Sigmoid colon (tissue), 4 donors: ENCODE measurements around the gene NT5DC3.

ENCODE experiments used
- POLR2A ChIP-seq, 2 donors: fragments of 450-650 bp; IDR thresholded peaks; one replicate each; pipeline ENCODE4 v1.6.1; 2016; ENCODE audit warnings: antibody characterized with exemption in 2 of 2, mild to moderate bottlenecking in 2 of 2, moderate library complexity in 2 of 2
- POLR2AphosphoS5 ChIP-seq, 4 donors: sonication (generic); formaldehyde crosslinking; IDR thresholded peaks; one replicate each; pipeline ENCODE4 v1.6.1; 2017; ENCODE audit warnings: antibody characterized with exemption in 4 of 4
- TF ChIP-seq, protein P1 (sequence below), 4 experiments: fragments of 450-650 bp in 3 of 4; fragments of 200-600 bp in 1 of 4; IDR thresholded peaks; one replicate each; pipeline ENCODE4 v1.5.1; 2016 to 2019; ENCODE audit warnings: antibody characterized with exemption in 4 of 4, mild to moderate bottlenecking in 3 of 4, moderate library complexity in 2 of 4

DNA sequence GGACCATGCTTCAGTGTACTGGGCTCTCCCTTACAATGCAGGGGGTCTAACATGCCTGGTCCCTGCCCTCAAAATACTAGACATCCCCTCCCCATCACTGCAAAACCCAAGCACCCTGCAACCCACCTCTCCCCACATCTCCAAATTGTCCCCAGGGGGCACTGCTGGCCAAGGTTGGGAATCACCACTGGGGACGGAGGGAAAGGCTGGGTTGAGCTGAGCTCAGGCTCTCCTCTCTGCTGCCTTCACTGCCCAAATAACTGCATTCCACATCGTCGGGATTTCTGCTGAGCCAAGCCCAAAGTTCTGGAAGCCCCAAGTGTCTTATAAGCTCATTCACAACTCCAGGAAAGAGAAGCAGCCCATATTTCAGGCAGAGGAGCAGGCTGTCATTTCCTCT, 69.6 kb downstream of the NT5DC3 start:
- TF ChIP-seq, protein P1, sequence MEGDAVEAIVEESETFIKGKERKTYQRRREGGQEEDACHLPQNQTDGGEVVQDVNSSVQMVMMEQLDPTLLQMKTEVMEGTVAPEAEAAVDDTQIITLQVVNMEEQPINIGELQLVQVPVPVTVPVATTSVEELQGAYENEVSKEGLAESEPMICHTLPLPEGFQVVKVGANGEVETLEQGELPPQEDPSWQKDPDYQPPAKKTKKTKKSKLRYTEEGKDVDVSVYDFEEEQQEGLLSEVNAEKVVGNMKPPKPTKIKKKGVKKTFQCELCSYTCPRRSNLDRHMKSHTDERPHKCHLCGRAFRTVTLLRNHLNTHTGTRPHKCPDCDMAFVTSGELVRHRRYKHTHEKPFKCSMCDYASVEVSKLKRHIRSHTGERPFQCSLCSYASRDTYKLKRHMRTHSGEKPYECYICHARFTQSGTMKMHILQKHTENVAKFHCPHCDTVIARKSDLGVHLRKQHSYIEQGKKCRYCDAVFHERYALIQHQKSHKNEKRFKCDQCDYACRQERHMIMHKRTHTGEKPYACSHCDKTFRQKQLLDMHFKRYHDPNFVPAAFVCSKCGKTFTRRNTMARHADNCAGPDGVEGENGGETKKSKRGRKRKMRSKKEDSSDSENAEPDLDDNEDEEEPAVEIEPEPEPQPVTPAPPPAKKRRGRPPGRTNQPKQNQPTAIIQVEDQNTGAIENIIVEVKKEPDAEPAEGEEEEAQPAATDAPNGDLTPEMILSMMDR (IDR thresholded peaks at IDR 0.05), result peak in 1 of 4 experiments; percentile 30
- TF ChIP-seq POLR2A (IDR thresholded peaks at IDR 0.05) (no peak), POLR2AphosphoS5 (IDR thresholded peaks at IDR 0.05) (peak in 2 of 4 donors; percentile 63 to 69)
